Keratinocyte (primary cell): ENCODE measurements around the gene NCKAP5.

Experiments used
- CTCF ChIP-seq, 3 experiments: IDR thresholded peaks in 1 of 3; conservative IDR thresholded peaks in 1 of 3; optimal IDR thresholded peaks in 1 of 3; 2 replicates in 2 of 3; 3 replicates in 1 of 3; pipeline versions ENCODE3 to v1.5.1; 2011; ENCODE audit warnings: low read length in 3 of 3, mild to moderate bottlenecking in 3 of 3, moderate library complexity in 2 of 3, control low read depth in 1 of 3, inconsistent platforms in 1 of 3; ENCODE audit not compliant: insufficient read depth in 2 of 3; ENCODE audit errors: extremely low read depth in 1 of 3
- EZH2 ChIP-seq: IDR thresholded peaks from one replicate; pipeline ENCODE4 v1.6.1; 2012; ENCODE audit warnings: inconsistent platforms, mild to moderate bottlenecking, low read length, moderate library complexity

- no peak for TF ChIP-seq CTCF (optimal IDR thresholded peaks at IDR 0.05 in 1 of 3, IDR thresholded peaks at IDR 0.05 in 1 of 3, conservative IDR thresholded peaks at IDR 0.05 in 1 of 3; ENCODE audit: extremely low read depth in 1 of 3, insufficient read depth in 2 of 3, low read length in 3 of 3)
- no peak for TF ChIP-seq EZH2
Measured at GRCh38 chr2:132797556-132797955, 770.7 kb downstream of the NCKAP5 start.
